Measurements from ENCODE around the gene AKR1B1. TPM values are rescaled to one million over a fixed set of nuclear protein-coding genes. Genes with fewer than 3 reads are reported as not detected.
A peak's percentile ranks its signal among the peaks of the same experiment; 100 is the strongest.
"Not testable (repeated sequence)": the region's sequence is repeated elsewhere in the genome, so short reads cannot be mapped to it uniquely, and the experiment has no call there.

The AKR1B1 gene
- 126 and 146 TPM in 2 replicates for total RNA-seq (2014; rRNA removed)
- polyA plus RNA-seq (2012): 481 TPM

DNA sequence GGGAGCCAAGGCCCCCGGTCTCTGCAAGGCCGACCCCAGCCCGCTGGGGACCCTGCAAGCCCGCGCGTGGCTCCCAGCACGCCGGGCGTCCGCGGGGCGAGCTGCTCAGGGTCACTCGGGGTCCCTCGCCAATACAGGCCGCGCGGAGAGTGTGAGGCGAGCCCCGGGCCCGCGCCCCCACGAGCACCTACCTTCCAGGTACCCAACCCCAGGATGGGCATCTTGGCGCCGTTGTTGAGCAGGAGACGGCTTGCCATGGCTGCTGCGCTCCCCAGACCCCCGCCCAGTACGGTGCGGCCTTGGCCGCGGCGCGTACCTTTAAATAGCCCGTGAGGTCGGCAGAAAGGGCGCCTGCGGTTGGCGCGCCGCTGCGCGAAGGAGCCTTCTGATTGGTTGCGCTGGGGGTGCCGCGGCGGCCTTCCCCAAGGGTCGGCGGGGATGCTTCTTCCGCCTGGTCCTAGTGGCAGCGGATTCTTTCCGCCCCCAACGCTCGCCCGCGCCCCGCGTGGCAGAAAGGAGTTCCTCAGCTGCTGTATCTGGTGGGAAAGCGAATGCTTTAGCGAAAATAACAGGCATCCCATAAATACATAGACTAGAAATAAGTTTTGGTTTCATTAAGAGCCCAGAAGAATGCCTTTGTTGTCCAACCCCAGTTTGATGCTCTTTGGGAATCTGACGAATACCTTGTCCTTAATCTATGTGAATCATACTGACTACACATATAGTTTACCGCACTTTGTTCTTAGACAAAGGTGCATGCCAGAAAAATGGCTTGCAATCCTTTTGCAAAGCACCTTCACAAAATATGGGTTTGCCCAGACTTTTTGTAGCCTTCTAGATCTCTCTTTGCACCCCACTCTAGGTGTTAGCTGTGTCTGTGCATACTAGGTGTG is at the start of gene AKR1B1:
TSS of gene AKR1B1 (minus strand) at position 295 of the 893 bp plus-strand sequence. CDS start at position 257, 38 bp downstream.
- DNase-seq (ENCODE audit: low read depth): peak; percentile 95

DNA sequence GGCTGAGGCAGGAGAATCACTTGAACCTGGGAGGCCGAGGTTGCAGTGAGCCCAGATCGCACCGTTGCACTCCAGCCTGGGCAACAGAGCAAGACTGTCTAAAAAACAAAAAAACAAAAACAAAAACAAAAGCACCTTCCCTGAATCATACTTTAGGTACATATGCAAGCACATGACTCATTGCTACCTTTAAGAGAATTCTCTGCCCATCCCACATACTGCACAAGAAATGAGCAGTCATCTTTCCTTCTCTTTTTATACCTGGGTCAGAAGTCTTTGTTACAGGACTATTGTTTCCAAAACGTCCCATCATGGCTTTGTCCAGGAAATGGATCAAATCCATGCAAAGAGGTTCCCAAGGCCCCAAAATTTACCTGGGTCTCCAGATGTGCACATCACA is 47.0 kb upstream of the AKR1B1 start:
- no peak for DNase-seq (ENCODE audit: low read depth)

DNA sequence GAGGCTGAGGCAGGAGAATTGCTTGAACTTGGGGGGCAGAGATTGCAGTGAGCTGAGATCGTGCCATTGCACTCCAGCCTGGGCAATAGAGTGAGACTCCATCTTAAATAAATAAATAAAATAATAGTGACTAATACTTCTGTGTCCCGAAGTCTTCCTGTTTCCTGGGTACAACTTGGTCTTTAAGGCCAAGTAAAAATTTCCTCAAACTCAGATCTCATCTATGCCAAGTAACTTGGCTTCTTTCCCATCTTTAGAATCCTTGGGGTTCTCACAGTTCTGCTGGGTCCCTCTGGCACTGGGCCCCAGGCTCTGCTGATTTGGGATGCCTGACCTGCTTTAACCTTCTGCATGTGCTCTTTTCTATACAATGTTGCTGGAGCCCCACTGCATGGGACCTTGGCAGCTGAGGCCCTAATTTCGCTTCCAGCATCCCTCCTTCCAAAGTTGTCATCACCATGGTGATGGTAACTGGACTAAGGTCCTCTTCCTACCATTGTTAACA is 45.8 kb upstream of the AKR1B1 start:
- peak; percentile 21 for DNase-seq (ENCODE audit: low read depth)

DNA sequence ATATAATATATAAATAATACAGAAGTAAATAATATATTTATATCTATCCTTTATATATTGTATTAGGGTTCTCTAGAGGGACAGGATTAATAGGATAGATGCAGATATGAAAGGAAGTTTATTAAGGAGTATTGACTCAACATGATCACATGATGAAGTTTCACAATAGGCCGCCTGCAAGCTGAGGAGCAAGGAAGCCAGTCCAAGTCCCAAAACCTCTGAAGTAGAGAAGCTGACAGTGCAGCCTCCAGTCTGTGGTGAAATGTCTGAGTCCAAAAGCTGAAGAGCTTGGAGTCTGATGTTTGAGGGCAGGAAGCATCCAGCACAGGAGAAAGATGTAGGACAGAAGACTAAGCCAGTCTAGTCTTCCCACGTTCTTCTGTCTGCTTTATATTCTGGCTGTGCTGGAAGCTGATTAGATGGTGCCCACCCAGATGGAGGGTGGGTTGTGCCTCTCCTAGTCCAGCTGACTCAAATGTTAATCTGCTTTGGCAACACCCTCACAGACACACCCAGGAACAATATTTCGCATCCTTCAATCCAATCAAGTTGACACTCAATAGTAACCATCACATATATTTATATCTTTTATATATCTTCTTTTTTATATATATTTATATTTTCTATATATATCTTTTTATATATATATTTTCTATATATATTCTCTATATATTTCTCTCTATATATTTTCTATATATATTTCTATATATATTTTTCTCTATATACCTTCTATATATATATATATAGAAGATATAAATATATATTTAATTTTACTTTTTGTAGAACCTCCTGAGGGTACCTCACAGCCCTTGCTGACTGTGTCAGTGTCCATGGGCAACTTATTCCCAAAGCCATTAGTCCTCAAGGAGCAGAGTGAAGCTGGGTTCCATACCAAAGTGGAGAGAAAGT is 43.8 kb upstream of the AKR1B1 start:
- peak; percentile 58 for DNase-seq (ENCODE audit: low read depth)

DNA sequence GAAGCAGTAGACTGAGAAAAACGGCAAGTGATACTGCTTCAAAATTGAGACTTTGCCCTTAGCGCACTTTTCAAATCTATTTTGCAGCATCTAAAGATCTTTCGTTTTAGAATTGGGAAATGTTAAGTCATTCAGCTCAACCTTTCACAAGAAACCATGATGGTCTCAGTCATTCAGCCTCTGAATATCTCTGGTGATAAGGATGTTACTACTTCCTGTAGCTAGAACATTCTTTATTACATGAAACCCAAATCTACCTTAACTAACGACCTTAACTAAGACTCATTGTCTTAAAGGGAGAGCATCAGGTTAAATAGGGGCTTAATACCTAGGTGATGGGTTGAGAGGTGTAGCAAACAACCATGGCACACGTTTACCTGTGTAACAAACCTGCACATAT is 42.1 kb upstream of the AKR1B1 start:
- DNase-seq (ENCODE audit: low read depth): no peak

DNA sequence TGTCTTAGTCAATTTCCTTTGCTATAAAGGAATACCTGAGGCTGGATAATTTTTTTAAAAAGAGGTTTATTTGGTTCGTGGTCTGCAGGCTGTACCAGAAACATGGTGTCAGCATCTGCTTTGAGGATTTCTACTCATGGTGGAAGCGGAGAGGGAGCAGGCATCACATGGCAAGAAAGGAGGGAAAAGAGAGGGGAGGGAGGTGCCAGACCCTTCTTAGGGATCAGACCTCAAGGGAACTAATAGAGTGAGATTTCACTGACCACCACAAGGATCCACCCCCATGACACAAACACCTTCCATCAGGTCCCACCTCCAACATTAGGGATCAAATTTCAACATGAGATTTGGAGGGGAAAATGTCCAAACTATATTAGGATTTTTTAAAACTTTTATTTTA is 41.5 kb upstream of the AKR1B1 start:
- no peak for DNase-seq (ENCODE audit: low read depth)

DNA sequence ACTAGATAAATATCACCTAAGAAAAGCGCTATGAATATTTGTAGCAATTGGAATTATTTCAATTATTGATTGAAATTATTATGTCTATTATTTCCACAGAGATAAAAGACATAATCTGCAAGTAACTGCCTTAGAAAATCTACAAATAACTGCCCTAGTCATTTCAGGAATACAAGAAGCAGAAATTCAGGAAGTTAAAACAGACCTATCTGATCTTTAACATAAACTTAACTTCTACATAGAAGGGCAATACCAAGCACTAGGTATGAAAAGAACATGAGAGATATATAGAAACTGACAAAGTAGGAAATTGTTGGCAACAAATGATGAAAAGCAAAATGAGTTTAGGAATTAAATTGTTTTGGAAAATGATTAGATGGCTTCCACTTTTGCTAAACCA is 36.6 kb upstream of the AKR1B1 start:
- no peak for DNase-seq (ENCODE audit: low read depth)

DNA sequence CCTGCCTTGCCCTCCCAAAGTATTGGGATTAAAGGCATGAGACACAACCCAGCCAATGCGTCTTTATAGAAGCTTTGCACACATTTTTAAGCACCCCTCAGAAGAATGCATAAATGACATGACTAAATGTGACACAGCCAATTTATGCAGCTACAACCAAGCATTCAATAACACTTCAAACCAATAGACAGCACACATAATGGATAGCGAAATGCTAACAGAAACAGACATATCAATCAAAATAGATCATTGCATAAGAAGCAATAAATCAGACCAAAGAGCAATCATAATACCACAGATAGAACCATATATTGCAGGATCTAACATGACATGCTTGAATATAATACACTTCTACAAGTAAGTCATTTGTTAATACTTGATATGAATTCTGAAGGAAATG is 34.2 kb upstream of the AKR1B1 start:
- no peak for DNase-seq (ENCODE audit: low read depth)

DNA sequence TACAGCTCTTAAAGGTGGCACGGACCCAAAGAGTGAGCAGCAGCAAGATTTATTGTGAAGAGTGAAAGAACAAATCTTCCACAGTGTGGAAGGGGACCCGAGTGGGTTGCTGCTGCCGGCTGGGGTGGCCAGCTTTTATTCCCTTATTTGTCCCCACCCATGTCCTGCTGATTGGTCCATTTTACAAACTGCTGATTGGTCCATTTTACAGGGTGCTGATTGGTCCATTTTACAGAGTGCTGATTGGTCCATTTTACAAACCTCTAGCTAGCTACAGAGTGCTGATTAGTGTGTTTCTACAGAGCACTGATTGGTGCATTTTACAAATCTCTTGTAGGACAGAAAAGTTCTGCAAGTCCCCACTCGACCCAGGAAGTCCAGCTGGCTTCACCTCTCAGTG is 28.8 kb upstream of the AKR1B1 start:
- DNase-seq (ENCODE audit: low read depth): not testable (repeated sequence)

DNA sequence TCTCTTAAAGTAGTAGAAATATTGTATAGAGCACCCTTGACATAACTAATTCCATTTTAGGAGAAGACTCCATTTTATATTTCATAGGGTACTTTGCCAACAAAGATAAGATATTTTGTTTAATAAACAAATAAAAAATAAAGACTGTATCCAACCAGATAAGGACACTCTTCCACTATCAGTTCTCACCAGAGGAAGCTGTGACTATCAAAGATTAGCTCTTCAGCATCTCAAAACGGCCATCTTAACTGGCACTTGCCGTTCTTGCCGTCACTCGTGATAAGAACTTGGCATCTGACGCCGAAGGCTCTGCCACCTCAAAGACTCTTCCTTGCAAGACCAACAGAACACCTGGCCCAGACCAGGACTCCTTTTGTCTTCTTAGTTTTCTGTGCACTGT is 26.3 kb upstream of the AKR1B1 start:
- no peak for DNase-seq (ENCODE audit: low read depth)

DNA sequence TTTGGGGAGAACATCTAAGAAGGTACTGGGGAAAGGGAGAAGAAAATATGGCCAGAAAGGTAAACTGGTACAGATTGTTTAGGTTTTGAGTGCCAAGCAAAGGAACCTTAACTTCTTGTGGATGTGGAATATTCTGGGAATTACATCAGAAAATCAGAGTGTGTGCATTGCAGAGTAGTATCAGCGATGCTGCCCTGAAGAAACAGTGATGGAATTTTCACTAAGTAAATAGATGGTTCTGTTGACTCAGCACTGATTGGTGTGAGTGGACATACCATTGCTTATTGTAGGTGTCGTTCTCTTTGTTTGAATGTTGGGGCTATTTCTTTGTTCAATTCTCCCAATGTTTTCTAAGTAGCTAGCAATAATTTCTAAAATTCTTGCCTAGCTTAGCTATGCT is 24.4 kb upstream of the AKR1B1 start:
- no peak for DNase-seq (ENCODE audit: low read depth)

DNA sequence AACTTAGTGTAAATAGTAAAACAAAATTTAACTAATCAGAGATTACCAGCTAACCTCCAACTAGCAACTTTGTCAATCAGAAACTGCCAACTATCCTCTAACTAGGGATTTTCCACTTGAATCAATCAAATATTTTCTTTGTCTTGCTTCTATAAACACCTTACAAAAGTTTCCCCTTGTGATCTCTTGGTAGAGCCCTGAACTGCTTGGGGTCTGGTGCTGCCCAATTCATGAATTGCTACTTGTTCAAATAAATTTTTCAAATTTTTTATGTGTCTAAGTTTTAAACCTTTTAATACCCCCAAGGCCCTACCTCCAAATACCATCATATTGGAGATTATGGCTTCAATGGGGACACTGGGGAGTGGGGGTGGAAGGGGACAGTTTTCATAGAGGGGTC is 24.0 kb upstream of the AKR1B1 start:
- no peak for DNase-seq (ENCODE audit: low read depth)

DNA sequence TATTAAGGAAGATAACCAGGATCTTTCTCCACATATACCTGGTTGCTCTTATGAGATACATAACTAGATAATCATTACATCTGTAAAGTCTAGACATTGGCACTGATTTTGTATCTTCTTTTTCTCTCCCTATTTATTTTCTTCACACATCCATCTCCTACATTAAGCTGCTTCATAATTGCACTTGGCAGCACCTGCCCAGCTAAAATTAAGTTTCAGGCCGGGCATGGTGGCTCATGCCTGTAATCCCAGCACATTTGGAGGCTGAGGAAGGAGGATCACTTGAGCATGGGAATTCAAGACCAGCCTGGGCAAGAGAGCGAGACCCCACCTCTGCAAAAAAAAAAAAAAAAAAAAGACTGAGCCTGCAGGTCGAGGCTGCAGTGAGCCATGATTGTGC is 22.3 kb upstream of the AKR1B1 start:
- DNase-seq (ENCODE audit: low read depth): no peak

DNA sequence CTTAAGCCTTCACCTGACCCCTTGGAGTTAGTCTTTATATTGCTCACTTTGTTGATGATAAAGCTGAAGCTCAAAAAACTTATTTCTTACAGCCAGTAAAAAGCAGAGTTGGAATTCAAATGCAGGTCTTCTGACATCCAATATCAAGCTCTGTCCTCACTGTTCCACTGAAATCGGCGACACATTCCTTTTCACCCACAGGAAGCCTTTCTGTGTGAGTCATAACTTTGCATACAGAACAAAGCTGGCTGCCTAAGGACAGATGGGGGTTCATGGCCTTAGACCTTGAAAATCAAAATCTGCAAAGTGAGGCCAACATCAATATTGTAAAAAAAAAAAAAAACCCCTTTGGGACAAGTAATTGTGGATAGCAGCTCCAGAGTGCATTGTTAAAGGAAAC is 21.8 kb upstream of the AKR1B1 start:
- DNase-seq (ENCODE audit: low read depth): peak; percentile 84

DNA sequence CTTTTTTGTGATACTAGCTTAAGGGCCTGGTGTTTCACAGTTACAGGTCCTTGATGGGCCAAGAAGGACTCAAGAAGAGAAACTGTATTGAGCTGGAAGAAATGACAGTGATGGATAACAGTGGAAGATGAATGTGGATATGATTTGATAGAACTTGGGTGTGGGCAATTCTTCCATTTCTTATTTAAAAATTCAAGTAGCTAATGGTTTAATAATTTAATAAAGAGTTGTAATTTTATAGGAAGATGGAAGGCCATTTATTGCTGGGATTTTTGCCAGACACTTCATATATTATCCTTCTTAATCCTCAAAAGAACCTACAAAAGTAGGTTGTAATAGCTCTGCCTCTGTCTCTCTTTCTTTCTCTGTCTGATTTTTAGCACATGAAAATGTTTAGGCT is 21.3 kb upstream of the AKR1B1 start:
- DNase-seq (ENCODE audit: low read depth): no peak

DNA sequence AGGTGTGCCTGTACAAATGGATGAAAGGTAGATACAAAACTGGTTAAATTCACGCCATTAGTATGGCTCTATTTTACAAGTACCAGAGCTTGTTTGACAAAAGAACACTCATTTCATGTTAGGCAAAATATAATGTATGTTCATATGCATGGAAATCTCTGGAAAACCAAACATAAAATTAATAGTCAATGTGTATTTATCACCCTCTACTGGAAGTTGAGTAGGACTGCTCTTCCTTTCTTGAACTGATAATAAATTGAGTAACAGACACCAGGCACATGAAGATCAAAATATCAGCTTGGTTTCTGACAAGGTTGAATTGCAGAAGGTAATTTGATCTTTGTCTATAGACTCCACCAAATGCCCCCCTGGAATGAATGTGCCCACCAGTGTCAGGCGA is 19.8 kb upstream of the AKR1B1 start:
- DNase-seq (ENCODE audit: low read depth): peak; percentile 27

DNA sequence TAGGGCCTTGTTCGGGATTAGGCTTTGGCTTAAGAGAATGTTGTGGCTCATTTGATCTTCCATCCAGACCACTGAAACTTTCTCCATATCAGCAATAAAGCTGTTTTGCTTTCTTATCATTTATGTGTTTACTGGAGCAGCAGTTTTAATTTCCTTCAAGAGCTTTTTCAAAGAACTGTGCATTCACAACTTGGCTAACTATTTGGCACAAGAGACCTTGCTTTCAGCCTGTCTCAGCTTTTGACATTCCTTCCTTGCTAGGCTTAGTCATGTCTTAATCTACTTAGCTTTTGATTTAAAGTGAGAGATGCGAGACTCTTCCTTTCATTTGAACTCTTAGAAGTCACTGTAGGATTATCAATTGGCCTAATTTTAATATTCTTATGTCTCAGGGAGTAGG is 19.1 kb upstream of the AKR1B1 start:
- DNase-seq (ENCODE audit: low read depth): no peak

DNA sequence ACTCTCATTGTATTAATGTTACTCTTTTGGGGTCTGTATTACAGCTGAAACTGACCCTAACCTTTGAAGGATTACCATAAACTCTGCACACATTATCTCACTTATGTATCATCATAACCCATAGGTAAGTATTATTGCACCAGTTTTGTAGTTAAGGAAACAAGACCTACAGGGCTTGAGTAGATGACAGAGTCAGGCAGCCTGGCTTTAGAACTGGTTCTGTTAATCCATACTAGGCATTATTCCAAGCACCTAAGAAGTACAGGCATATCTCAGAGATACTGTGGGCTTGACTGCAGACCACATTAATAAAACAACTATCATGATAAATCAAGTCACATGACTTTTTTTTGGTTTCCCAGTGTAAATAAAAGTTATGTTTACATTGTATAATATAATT is 17.1 kb upstream of the AKR1B1 start:
- no peak for DNase-seq (ENCODE audit: low read depth)

DNA sequence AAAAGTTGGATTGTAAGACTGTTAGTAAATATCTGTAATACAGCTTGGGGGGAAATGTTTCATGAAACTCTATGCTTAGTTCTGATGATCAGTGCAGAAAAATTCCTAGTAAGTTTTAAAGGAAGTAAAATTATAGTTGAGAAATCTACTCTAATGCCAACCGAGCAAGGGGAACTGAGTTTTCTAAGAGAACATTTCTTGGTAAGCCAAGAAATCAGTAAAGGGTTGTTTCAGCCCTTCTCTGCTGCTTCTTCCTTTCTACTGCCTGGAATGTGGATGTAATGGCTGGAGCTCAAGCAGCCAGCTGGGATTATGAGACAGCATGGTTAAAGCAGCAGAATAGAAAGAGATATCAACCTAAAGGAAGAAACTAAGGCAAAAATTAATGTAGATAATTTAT is 15.9 kb upstream of the AKR1B1 start:
- DNase-seq (ENCODE audit: low read depth): no peak

DNA sequence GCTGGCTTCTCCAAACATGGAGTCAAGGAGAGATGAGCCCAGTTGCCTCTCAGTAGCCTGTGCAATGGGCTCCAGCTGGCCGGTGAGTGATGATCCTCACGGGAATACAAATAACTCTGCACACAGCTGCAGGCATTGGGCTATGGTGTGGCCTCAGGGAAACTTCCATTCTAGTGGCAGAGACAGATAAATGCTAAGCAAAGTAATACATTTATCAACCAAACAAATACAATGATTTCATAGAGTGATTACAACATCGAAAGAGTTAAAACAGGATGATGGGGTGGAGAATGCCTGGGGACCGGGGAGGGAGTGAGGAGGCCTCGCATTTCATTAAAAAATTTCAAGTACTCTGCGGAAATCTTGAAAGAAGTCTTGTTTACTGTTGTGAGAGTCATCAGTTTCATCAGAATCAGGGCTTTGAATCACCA is 15.0 kb upstream of the AKR1B1 start:
- DNase-seq (ENCODE audit: low read depth): peak; percentile 76

DNA sequence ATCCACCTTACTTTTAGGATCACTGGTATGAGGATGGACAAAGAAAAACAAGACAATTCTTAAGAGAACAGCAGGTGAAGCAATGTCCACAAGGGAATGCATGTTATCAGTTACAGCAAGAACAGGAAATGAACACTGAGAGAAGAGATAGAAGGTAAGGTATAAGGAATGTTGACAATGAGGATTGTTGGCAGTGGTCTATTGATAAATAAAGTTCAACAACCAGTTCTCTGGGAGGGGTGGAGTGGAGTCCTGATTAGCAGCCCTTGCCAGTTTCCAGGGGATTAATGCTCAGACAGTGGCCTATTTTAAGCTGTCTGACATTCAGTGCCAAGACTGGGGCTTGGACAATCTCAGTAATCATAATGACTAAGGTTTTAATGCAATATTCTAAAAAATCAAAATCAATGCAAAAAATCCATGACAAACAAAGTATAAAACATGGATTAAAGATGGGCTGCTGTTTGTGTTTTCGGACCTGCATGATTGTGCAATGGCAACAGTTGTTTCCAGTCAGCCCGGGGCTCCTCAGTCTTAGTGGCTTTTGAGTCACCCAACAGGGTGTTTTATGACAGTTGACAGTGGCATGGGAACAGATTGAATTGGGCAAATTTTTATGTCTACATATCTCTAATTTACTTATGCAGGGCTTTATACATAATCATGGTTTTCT is 13.8 kb upstream of the AKR1B1 start:
- DNase-seq (ENCODE audit: low read depth): peak; percentile 64

DNA sequence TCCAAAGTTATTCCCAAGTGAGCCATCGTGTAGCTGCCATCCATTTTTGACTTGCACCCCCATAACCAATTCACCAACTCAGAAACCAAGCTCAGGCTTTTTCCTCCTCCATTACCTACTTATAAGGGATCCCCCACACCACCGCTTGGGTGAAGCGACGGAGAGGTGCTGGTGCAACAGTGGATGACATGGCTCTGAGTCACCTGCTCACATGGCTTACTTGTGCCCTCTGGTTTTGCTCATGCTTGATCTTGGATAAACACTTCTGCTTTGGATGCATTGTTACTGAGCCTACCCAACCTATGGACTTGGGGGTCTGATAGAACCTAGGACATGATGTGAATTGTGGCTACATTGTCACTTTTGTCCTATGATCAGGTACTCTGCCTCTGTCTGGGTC is 12.0 kb upstream of the AKR1B1 start:
- peak; percentile 76 for DNase-seq (ENCODE audit: low read depth)
